ENCODE results near the gene ZC3H14.
A peak's percentile ranks its signal among the peaks of the same experiment; 100 is the strongest.

ZC3H14 gene

DNA sequence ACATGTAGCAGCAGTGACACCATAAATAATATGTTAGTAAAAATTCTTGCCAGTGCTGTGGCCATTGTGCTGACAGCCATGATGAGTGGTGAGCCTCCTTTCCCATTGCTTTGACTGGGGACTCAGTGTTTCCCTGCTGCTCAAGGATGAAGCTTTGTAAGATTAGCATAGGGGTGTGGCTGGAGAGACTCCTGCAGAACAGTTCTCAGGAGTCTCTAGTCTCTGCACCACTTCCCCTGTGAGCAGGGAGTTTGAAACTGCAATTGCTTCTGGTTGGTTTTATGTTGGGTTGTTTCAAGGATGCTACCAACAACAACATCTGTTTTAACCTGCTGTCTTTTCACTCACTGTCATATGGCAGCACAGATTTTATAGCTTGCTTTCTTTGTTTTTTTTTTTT lies 41.4 kb downstream of the ZC3H14 start:
- Histone ChIP-seq H3K27ac (ENCODE audit: insufficient read depth in 1 of 2, low read depth in 1 of 2, low read length in 2 of 2, poor library complexity in 1 of 2, severe bottlenecking in 2 of 2) (no peak overlapping the region), H3K4me1 (ENCODE audit: control extremely low read depth in 1 of 4, control insufficient read depth in 4 of 4, insufficient read depth in 4 of 4, low read length in 3 of 4) (no peaks in the 10 kb centered on the region), H3K4me3 (ENCODE audit: control insufficient read depth in 1 of 7, extremely low read depth in 1 of 7, insufficient read depth in 4 of 7, low read depth in 2 of 7, low read length in 6 of 7) (no peak overlapping the region), H3K9me3 (ENCODE audit: control extremely low read depth in 1 of 5, control insufficient read depth in 4 of 5, insufficient read depth in 2 of 5, low read depth in 1 of 5, low read length in 4 of 5) (no peaks in the 10 kb centered on the region), H3K27me3 (replicated peaks in 2 of 5; ENCODE audit: control insufficient read depth in 4 of 5, insufficient read depth in 5 of 5, low read length in 4 of 5) (no peaks in the 10 kb centered on the region), H3K36me3 (ENCODE audit: control insufficient read depth in 4 of 4, insufficient read depth in 4 of 4, low read length in 3 of 4) (peaks cover 5 to 82% (median 60%) of the 10 kb centered on the region in 4 experiments)
- POLR2A ChIA-PET: no interaction called here
- CTCF ChIA-PET: no interaction called here
- DNase-seq: no peak

DNA sequence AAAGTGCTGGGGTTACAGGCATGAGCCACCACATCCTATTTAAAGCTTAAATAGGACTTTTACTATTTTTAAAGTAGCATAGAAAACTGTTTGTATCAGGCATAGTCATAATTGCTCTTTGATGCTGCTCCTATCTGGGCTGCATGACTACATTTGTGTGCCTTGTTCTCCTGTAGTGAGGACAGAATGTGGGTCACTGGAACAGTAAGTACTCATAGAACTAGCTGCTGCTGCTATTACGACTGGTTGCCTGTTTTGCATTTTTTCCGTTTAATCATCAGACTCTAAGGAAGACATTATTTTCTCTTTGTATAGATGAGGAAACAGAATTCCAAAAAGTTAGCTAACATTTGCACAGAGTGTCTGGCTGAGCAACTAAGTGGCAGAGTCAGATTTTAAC lies 42.8 kb downstream of the ZC3H14 start:
- Histone ChIP-seq H3K4me1 (ENCODE audit: control extremely low read depth in 1 of 4, control insufficient read depth in 4 of 4, insufficient read depth in 4 of 4, low read length in 3 of 4) (no peaks in the 10 kb centered on the region), H3K4me3 (ENCODE audit: control insufficient read depth in 1 of 7, extremely low read depth in 1 of 7, insufficient read depth in 4 of 7, low read depth in 2 of 7, low read length in 6 of 7) (no peak overlapping the region), H3K9me3 (ENCODE audit: control extremely low read depth in 1 of 5, control insufficient read depth in 4 of 5, insufficient read depth in 2 of 5, low read depth in 1 of 5, low read length in 4 of 5) (no peaks in the 10 kb centered on the region), H3K36me3 (ENCODE audit: control insufficient read depth in 4 of 4, insufficient read depth in 4 of 4, low read length in 3 of 4) (peaks cover 5 to 89% (median 67%) of the 10 kb centered on the region in 4 experiments), H3K27me3 (replicated peaks in 2 of 5; ENCODE audit: control insufficient read depth in 4 of 5, insufficient read depth in 5 of 5, low read length in 4 of 5) (no peaks in the 10 kb centered on the region), H3K27ac (ENCODE audit: insufficient read depth in 1 of 2, low read depth in 1 of 2, low read length in 2 of 2, poor library complexity in 1 of 2, severe bottlenecking in 2 of 2) (no peak overlapping the region)
- DNase-seq: no peak
- POLR2A ChIA-PET: no interaction called here
- CTCF ChIA-PET: no interaction called here
- WGBS (ENCODE audit: insufficient coverage): 94% methylated on average over 2 of the region's 2 CpGs

DNA sequence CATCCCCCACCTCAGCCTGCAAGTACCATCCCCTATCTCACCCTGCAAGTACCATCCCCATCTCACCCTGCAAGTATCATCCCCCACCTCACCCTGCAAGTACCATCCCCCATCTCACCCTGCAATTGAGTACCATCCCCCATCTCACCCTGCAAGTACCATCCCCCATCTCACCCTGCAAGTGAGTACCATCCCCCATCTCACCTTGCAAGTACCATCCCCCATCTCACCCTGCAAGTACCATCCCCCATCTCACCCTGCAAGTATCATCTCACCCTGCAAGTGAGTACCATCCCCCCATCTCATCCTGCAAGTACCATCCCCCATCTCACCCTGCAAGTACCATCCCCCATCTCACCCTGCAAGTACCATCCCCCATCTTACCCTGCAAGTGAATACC lies 45.0 kb downstream of the ZC3H14 start:
- Histone ChIP-seq H3K4me3 (ENCODE audit: control insufficient read depth in 1 of 7, extremely low read depth in 1 of 7, insufficient read depth in 4 of 7, low read depth in 2 of 7, low read length in 6 of 7) (no peak overlapping the region), H3K36me3 (ENCODE audit: control insufficient read depth in 4 of 4, insufficient read depth in 4 of 4, low read length in 3 of 4) (peaks cover 2 to 80% (median 65%) of the 10 kb centered on the region in 4 experiments), H3K9me3 (ENCODE audit: control extremely low read depth in 1 of 5, control insufficient read depth in 4 of 5, insufficient read depth in 2 of 5, low read depth in 1 of 5, low read length in 4 of 5) (no peaks in the 10 kb centered on the region), H3K27me3 (replicated peaks in 2 of 5; ENCODE audit: control insufficient read depth in 4 of 5, insufficient read depth in 5 of 5, low read length in 4 of 5) (no peaks in the 10 kb centered on the region), H3K4me1 (ENCODE audit: control extremely low read depth in 1 of 4, control insufficient read depth in 4 of 4, insufficient read depth in 4 of 4, low read length in 3 of 4) (peaks cover 0 to 3% (median 2%) of the 10 kb centered on the region in 4 experiments), H3K27ac (ENCODE audit: insufficient read depth in 1 of 2, low read depth in 1 of 2, low read length in 2 of 2, poor library complexity in 1 of 2, severe bottlenecking in 2 of 2) (no peak overlapping the region)
- CTCF ChIA-PET: no interaction called here
- DNase-seq: no peak
- POLR2A ChIA-PET: no interaction called here

DNA sequence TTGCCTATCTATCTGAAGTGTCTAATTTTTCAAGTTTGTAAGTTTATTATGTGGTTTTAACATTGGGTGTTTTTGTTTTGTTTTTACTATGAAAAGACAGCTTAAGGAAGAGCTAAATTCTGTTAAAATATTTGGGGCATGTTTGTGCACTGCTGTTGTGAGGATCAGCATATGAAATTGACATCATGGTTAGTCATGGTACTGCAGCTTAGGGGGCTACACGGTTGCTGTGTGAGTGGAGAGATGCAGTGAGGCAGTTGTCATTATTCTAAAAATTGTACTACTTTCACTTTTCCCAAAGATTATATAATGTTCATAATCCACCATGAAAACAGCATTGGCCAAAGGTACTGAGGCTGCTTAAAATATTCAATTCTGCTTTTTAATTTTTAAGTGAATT lies 49.0 kb downstream of the ZC3H14 start:
- no peak overlapping the region for H3K27ac ChIP-seq (ENCODE audit: insufficient read depth in 1 of 2, low read depth in 1 of 2, low read length in 2 of 2, poor library complexity in 1 of 2, severe bottlenecking in 2 of 2)
- H3K4me3 ChIP-seq (ENCODE audit: control insufficient read depth in 1 of 7, extremely low read depth in 1 of 7, insufficient read depth in 4 of 7, low read depth in 2 of 7, low read length in 6 of 7): no peak overlapping the region
- no peaks in the 10 kb centered on the region for H3K9me3 ChIP-seq (ENCODE audit: control extremely low read depth in 1 of 5, control insufficient read depth in 4 of 5, insufficient read depth in 2 of 5, low read depth in 1 of 5, low read length in 4 of 5)
- H3K27me3 ChIP-seq (replicated peaks in 2 of 5; ENCODE audit: control insufficient read depth in 4 of 5, insufficient read depth in 5 of 5, low read length in 4 of 5): no peaks in the 10 kb centered on the region
- H3K4me1 ChIP-seq (ENCODE audit: control extremely low read depth in 1 of 4, control insufficient read depth in 4 of 4, insufficient read depth in 4 of 4, low read length in 3 of 4): peaks cover 0 to 15% (median 12%) of the 10 kb centered on the region in 4 experiments
- ChIA-PET POLR2A (no interaction called here), CTCF (no interaction called here)
- no CpG with 5 or more reads among the region's 1 CpG for WGBS (ENCODE audit: insufficient coverage)
- peaks cover 2 to 50% (median 40%) of the 10 kb centered on the region in 4 experiments for H3K36me3 ChIP-seq (ENCODE audit: control insufficient read depth in 4 of 4, insufficient read depth in 4 of 4, low read length in 3 of 4)
- DNase-seq: peak in 2 of 3 donors; percentile 31 to 36

DNA sequence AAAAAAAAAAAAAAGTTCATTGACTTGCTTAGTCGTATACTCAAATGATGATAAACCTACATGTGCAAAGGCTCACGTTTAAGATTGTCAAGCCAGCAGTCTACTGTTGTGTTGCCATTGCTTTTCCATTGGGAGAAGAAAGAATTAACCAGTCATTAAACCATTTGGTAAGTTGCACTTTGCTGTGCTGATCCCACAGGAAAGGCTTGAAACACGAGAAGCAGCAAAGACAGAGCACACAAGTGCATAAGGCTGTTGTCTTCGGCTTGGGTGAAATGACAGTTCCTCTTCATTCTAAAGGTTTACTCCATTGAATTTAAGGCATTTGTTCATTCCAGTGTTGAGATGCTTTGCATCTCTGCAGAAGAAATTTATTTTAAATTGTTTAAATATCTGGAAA lies 50.1 kb downstream of the ZC3H14 start:
- Histone ChIP-seq H3K9me3 (ENCODE audit: control extremely low read depth in 1 of 5, control insufficient read depth in 4 of 5, insufficient read depth in 2 of 5, low read depth in 1 of 5, low read length in 4 of 5) (no peaks in the 10 kb centered on the region), H3K4me1 (ENCODE audit: control extremely low read depth in 1 of 4, control insufficient read depth in 4 of 4, insufficient read depth in 4 of 4, low read length in 3 of 4) (peaks cover 0 to 15% (median 12%) of the 10 kb centered on the region in 4 experiments), H3K4me3 (ENCODE audit: control insufficient read depth in 1 of 7, extremely low read depth in 1 of 7, insufficient read depth in 4 of 7, low read depth in 2 of 7, low read length in 6 of 7) (no peak overlapping the region), H3K27ac (ENCODE audit: insufficient read depth in 1 of 2, low read depth in 1 of 2, low read length in 2 of 2, poor library complexity in 1 of 2, severe bottlenecking in 2 of 2) (no peak overlapping the region), H3K36me3 (ENCODE audit: control insufficient read depth in 4 of 4, insufficient read depth in 4 of 4, low read length in 3 of 4) (peaks cover 0 to 39% (median 31%) of the 10 kb centered on the region in 4 experiments), H3K27me3 (replicated peaks in 2 of 5; ENCODE audit: control insufficient read depth in 4 of 5, insufficient read depth in 5 of 5, low read length in 4 of 5) (no peaks in the 10 kb centered on the region)
- DNase-seq: peak in 2 of 3 donors; percentile 3 to 9
- CTCF ChIA-PET: interaction anchor here (0.6 to 1.4 kb wide), 3 partner anchors 14 to 414 kb away, joined by 3 read pairs; no protein-coding TSS in a partner anchor
- 94% methylated on average over 4 of the region's 4 CpGs for WGBS (ENCODE audit: insufficient coverage)
- POLR2A ChIA-PET: no interaction called here

DNA sequence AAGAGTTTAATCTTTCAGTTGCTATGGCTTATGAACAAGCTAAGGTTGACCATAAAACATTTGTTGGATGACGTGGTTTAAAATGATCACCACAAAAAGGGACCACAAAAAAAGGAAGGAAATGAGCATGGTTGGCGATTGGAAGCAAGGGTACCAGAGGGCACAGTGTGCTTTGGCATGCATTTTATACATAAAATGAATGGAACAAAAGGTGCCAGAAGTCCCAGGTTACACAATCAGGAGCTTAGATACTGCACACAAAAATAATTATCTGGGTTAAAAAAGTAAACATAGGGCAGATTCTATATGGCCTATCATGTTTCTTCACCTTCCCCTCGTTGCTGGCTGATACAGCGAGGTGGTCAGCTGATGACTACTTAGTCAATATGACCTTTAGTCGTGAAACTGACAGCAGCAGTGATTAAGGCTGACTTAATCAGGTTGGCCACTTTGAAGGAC lies 50.7 kb downstream of the ZC3H14 start:
- Histone ChIP-seq H3K4me1 (ENCODE audit: control extremely low read depth in 1 of 4, control insufficient read depth in 4 of 4, insufficient read depth in 4 of 4, low read length in 3 of 4) (peaks cover 0 to 15% (median 12%) of the 10 kb centered on the region in 4 experiments), H3K27me3 (replicated peaks in 2 of 5; ENCODE audit: control insufficient read depth in 4 of 5, insufficient read depth in 5 of 5, low read length in 4 of 5) (no peaks in the 10 kb centered on the region), H3K27ac (ENCODE audit: insufficient read depth in 1 of 2, low read depth in 1 of 2, low read length in 2 of 2, poor library complexity in 1 of 2, severe bottlenecking in 2 of 2) (no peak overlapping the region), H3K4me3 (ENCODE audit: control insufficient read depth in 1 of 7, extremely low read depth in 1 of 7, insufficient read depth in 4 of 7, low read depth in 2 of 7, low read length in 6 of 7) (no peak overlapping the region), H3K36me3 (ENCODE audit: control insufficient read depth in 4 of 4, insufficient read depth in 4 of 4, low read length in 3 of 4) (peaks cover 0 to 33% (median 25%) of the 10 kb centered on the region in 4 experiments), H3K9me3 (ENCODE audit: control extremely low read depth in 1 of 5, control insufficient read depth in 4 of 5, insufficient read depth in 2 of 5, low read depth in 1 of 5, low read length in 4 of 5) (no peaks in the 10 kb centered on the region)
- 45% methylated on average over 3 of the region's 5 CpGs for WGBS (ENCODE audit: insufficient coverage)
- ChIA-PET CTCF (interaction anchor here (1.4 kb wide), 1 partner anchor 57 kb away, joined by 3 read pairs; no protein-coding TSS in a partner anchor), POLR2A (no interaction called here)
- DNase-seq: peak; percentile 74 to 88 (median 88)

DNA sequence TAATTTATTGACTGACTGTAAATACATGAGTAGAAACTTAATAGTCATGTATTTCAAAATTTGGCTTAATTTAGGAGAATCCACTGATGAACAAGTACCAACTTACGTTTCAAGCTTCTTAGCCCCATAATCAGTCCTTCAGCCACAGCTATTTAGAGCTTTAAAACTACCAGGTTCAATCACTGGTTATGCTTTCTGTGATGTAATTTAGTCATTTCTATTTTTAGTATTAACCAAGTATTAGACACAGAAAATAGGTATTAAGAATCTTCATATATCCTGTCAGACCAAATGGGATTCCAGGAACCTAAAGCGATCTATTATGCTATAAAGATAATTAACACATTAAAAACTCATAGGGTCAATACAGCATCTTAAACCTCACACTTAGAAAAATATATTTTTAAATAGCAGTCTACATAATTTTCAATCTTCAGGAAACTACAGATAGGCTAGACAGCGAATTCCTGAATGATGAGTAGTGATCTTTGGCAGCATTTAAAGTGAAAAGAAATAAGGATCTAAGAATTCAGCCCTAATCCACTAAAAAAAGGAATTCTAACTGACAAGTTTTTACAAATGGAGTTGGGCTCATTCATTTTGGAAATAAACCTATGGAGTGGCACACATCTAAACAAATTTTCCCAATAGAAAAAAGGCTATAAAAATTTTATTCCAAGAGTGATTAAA lies 51.5 kb downstream of the ZC3H14 start:
- Histone ChIP-seq H3K4me1 (ENCODE audit: control extremely low read depth in 1 of 4, control insufficient read depth in 4 of 4, insufficient read depth in 4 of 4, low read length in 3 of 4) (peaks cover 0 to 15% (median 12%) of the 10 kb centered on the region in 4 experiments), H3K27ac (ENCODE audit: insufficient read depth in 1 of 2, low read depth in 1 of 2, low read length in 2 of 2, poor library complexity in 1 of 2, severe bottlenecking in 2 of 2) (no peak overlapping the region), H3K27me3 (replicated peaks in 2 of 5; ENCODE audit: control insufficient read depth in 4 of 5, insufficient read depth in 5 of 5, low read length in 4 of 5) (no peaks in the 10 kb centered on the region), H3K36me3 (ENCODE audit: control insufficient read depth in 4 of 4, insufficient read depth in 4 of 4, low read length in 3 of 4) (peaks cover 0 to 30% (median 21%) of the 10 kb centered on the region in 4 experiments), H3K9me3 (ENCODE audit: control extremely low read depth in 1 of 5, control insufficient read depth in 4 of 5, insufficient read depth in 2 of 5, low read depth in 1 of 5, low read length in 4 of 5) (no peaks in the 10 kb centered on the region), H3K4me3 (ENCODE audit: control insufficient read depth in 1 of 7, extremely low read depth in 1 of 7, insufficient read depth in 4 of 7, low read depth in 2 of 7, low read length in 6 of 7) (no peak overlapping the region)
- POLR2A ChIA-PET: no interaction called here
- no CpG with 5 or more reads among the region's 3 CpGs for WGBS (ENCODE audit: insufficient coverage)
- CTCF ChIA-PET: interaction anchor here (1.4 kb wide), 1 partner anchor 58 kb away, joined by 3 read pairs; no protein-coding TSS in a partner anchor
- no peak for DNase-seq

Measured in common myeloid progenitor, CD34-positive (primary cell).